Esophagus muscularis mucosa (tissue), 4 donors: Measurements from ENCODE around the gene HECTD2.

Experiments
- CTCF ChIP-seq, 3 experiments: fragments of 200-600 bp in 2 of 3; fragments of 450-650 bp in 1 of 3; sonication (generic) in 2 of 3; IDR thresholded peaks; one replicate each; pipeline ENCODE4 v1.5.1; 2017 to 2019; ENCODE audit warnings: antibody characterized with exemption in 3 of 3, mild to moderate bottlenecking in 2 of 3, moderate library complexity in 1 of 3
- EP300 ChIP-seq: sonication (generic); formaldehyde crosslinking; IDR thresholded peaks from one replicate; pipeline ENCODE4 v1.6.1; 2017; ENCODE audit warnings: antibody characterized with exemption
- POLR2A ChIP-seq: fragments of 450-650 bp; IDR thresholded peaks from one replicate; pipeline ENCODE4 v1.6.1; 2017; ENCODE audit warnings: antibody characterized with exemption, moderate library complexity, mild to moderate bottlenecking, low read depth
- POLR2AphosphoS5 ChIP-seq, 2 donors: sonication (generic); formaldehyde crosslinking; IDR thresholded peaks; one replicate each; pipeline ENCODE4 v1.6.1; 2017; ENCODE audit warnings: antibody characterized with exemption in 2 of 2

- no peak for TF ChIP-seq CTCF (IDR thresholded peaks at IDR 0.05)
- no peak for TF ChIP-seq POLR2A
- TF ChIP-seq EP300 = no peak
- TF ChIP-seq POLR2AphosphoS5 (IDR thresholded peaks at IDR 0.05) = no peak
These were observed 111.3 kb downstream of the HECTD2 start for GRCh38 chr10:91521439-91521838.
